HT-29 (cell line): Measurements from ENCODE around the gene HOXD4. TPM values are rescaled to one million over a fixed set of nuclear protein-coding genes. Genes with fewer than 3 reads are reported as not detected.

Source experiments
- DNase-seq: peaks from one replicate; pipeline ENCODE4 v3.0.0-alpha.2; 2015; ENCODE audit warnings: low spot score
- total RNA-seq: library from RNA; depleted of rRNA; stranded (reverse); fragments of >200 nt; shearing (Covaris generic); gene quantifications from 2 replicates; pipeline ENCODE4 v1.2.3, GENCODE V29; 2014

Gene HOXD4
- total RNA-seq, 1 experiment from 2014 or later: not detected

GRCh38 chr2:176156807-176157498 is 5.6 kb downstream of the HOXD4 start, which contains the start of gene HOXD3:
HOXD3 (plus strand) TSS chr2:176157307; CDS start chr2:176169115, 11,808 bp downstream.
- no peak for DNase-seq

GRCh38 chr2:176157499-176158185 is 6.3 kb downstream of the HOXD4 start:
- DNase-seq: no peak

DNA sequence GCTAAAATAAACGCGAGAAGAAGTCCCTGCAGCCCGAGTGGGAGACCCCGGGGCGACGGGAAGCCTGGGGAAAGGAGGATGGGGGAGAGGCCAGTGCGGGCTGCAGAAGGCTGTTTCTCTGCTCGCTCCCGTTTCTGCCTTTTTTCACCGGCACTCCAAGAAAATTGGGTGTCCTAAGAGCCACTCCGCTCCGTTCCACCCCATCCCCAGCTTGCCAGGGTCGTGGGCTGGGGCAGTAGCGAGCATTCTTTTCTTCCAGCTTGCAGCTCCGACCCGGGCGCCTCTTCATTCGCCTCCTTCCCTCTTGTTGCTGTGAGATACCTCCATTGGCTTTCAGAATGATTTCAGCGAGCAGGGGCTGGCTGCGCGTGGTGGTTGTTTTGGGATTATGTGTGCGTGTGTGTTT is 6.8 kb downstream of the HOXD4 start:
- DNase-seq: no peak

- DNase-seq: no peak
These were observed 7.7 kb downstream of the HOXD4 start for GRCh38 chr2:176158855-176159662.

GRCh38 chr2:176159663-176160250 is 8.4 kb downstream of the HOXD4 start:
- DNase-seq: no peak

GRCh38 chr2:176160251-176160985 is 9.1 kb downstream of the HOXD4 start:
- no peak for DNase-seq

DNA sequence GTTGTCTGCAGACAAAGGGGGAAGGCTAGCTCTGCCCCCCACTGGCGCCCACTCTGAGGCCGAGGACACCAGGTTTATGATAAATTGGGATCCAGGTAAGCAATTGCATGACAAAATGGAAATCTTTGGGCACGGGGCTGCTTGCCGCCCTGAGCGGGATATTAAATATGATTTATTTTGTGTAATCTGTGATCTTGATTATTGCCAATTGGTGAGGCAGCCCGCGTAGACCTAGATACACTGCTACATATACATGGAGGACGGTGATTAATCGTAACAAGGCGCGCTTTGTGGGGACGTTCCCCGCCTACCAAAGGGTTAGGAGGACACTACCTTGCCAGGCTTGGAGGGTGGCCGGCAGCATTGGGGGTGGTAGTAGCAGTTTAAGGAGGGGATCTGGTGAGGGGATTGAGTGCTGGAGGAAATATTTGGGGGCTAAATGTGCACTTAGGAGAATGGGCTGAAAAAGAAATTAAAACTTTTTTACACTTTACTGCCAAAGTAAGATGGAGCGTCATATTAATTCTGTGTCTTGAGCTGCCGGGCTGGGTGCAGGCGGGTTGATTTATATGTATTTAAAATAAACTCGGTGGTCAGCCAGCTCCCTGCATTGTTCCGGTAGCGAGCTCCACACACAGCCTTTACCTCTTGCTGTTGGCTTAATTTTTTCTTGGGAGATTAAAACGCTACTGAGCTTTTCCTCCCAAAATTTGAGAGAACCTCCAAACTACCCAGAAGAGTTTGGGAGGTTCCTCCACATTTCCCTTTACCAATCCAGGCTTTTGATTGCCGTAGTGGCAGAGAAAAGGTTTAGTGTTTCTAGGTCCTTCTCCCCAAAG is 9.9 kb downstream of the HOXD4 start:
- no peak for DNase-seq

GRCh38 chr2:176161825-176162626 is 10.7 kb downstream of the HOXD4 start:
- DNase-seq: no peak

- no peak for DNase-seq
These were observed 11.7 kb downstream of the HOXD4 start for GRCh38 chr2:176162911-176163671.

- DNase-seq: no peak
These were observed 12.3 kb downstream of the HOXD4 start for GRCh38 chr2:176163672-176164056.

DNA sequence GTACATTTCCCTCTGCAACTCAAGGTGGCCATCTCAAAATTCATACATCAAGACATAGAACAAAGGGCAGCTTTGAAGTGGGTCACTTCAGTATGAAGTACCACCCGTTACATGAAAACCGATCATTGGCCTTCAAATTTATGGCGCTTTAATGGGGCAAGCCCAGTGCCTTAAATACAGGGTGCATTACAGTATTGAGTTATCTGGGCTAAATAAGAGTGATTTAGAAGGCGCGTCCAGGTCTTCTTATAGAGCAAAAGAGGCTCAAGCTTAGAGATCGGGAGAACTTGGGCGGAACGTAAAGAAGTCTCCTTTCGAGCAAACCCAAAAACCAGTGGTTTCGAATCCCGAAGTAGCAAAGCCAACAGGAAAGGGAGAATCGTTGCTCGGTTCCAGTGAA is 12.9 kb downstream of the HOXD4 start:
- no peak for DNase-seq

DNA sequence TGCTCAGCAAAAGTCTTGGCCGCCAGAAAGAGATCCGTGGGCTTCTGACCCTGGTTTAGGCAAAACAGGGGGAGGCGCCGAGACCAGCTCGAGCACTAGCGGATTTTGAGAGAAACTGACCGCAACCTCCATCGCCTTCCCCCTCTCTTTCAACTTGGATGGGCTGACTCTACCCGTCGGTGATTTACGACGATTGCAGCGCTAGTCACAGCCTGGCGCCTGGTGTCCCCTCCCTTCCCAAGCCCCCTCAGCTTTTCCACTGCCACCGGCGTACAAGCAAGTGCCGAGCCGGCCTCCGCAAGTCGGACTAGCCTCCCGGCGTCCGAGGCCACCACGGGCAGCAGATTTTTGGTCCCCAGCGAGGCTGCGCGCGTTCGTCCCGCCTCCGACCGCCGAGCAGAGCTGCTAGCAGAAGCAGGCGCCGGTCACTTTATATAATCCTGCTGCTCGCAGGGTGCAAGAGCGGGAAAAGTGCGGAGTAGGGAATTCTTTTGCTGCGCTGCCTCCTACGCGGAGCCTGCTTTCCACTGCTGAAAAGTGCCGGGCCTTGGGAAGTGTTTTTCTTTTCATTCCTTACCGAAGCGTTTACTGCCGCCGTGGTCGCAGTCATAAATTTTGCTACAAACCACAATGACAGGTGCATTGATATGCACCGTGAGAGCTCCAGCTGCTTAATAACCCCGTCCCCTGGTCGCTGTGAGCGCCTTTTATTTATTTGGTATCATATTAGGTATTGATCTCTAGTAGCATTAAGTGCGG is 13.4 kb downstream of the HOXD4 start:
- no peak for DNase-seq

GRCh38 chr2:176165370-176166050 is 14.2 kb downstream of the HOXD4 start:
- no peak for DNase-seq

DNA sequence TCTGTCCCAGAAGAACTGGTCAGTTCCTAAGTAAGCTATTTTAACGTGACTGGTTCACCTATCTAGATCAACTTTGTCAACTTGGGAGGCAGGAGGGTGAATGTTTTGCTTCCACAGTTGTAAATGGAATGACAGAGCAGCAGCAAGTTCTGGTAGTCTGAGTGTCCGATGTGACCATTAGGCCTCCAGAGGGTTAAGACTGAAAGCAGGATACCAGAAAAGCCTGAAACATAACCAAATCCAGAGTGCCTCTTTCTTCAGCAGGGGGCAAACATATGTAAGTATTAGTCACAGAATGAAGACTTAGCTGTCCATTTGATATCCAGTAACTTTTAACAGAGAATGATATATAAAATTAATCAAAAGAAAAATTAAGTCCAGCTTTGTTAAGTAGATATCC is 14.9 kb downstream of the HOXD4 start:
- DNase-seq: no peak

DNA sequence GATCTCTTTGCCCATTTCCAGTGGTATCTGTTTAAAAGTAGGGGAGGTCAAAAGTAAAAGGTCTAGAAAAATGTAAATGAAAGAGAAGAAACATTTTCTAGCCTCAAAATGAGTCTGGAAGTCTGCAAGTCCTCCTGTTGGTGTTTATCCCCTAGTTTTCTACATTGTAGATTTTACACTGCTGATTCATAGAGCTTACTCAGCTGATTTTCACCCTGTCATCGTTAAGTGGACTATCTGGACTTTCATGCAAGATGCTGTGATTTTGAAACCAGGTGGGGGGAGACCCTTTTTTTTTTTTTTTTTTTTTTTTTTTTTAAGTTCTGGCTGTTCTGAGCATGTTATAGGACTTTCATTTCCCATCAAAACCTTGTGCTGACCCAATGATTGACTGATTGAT is 16.0 kb downstream of the HOXD4 start:
- DNase-seq: no peak

GRCh38 chr2:176169181-176169580 is 17.8 kb downstream of the HOXD4 start:
- DNase-seq: no peak

DNA sequence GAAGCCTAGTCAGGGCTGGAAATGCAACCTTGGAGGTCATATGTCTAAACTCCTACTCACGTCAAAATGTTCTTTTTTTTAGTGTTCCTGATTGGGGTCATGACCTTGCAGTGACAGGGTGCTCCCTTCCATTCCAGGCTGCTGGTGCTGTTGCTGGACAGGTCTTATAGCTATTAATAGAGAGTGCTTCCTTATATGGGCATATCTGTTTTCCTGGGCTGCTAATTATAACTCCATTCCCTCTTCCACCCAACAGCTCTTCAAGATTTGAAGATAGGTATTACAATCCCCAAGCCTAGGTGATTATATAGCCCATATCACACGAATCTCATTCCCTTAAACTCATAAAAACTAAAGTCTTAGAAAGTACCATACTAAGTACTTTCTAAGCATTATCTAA is 18.4 kb downstream of the HOXD4 start:
- no peak for DNase-seq
